H1 (cell line): Measurements from ENCODE around the gene OR1S2.

Experiments used
- BCL11A ChIP-seq, 2 experiments: IDR thresholded peaks; one replicate each; pipeline ENCODE4 v1.6.1; 2011; ENCODE audit warnings: low read depth in 2 of 2, low read length in 2 of 2, mild to moderate bottlenecking in 2 of 2
- CEBPB ChIP-seq: IDR thresholded peaks from 2 replicates; pipeline ENCODE4 v1.6.1; 2012; ENCODE audit warnings: low read depth, low read length
- CHD1 ChIP-seq: IDR thresholded peaks from 2 replicates; pipeline ENCODE4 v1.6.1; 2012; ENCODE audit warnings: low read depth, low read length, improper control_type of control experiment
- EZH2 ChIP-seq: fragments of 200-600 bp; sonication (generic); IDR thresholded peaks from 2 replicates; pipeline ENCODE4 v1.7.1; 2012; ENCODE audit warnings: low read depth, mild to moderate bottlenecking, moderate library complexity, low read length, inconsistent platforms; ENCODE audit not compliant: severe bottlenecking
- GABPA ChIP-seq: IDR thresholded peaks from 2 replicates; pipeline ENCODE4 v1.6.1; 2011; ENCODE audit warnings: mild to moderate bottlenecking, low read length, moderate library complexity, borderline replicate concordance; ENCODE audit not compliant: insufficient read depth
- POLR2A ChIP-seq, 2 experiments: IDR thresholded peaks; 1 replicate in 1 of 2; 2 replicates in 1 of 2; pipeline ENCODE4 v1.6.1; 2011; ENCODE audit warnings: low read depth in 2 of 2, low read length in 2 of 2, mild to moderate bottlenecking in 2 of 2; ENCODE audit errors: control extremely low read depth in 1 of 2
- POLR2AphosphoS5 ChIP-seq: IDR thresholded peaks from 2 replicates; pipeline ENCODE4 v1.6.1; 2011; ENCODE audit warnings: low read depth, low read length
- TAF1 ChIP-seq: IDR thresholded peaks from 2 replicates; pipeline ENCODE4 v1.6.1; 2011; ENCODE audit warnings: mild to moderate bottlenecking, low read depth, low read length
- TCF12 ChIP-seq: IDR thresholded peaks from 2 replicates; pipeline ENCODE4 v1.6.1; 2011; ENCODE audit warnings: low read depth, mild to moderate bottlenecking, low read length
- TF ChIP-seq, protein P1 (sequence below), 3 experiments: IDR thresholded peaks; 1 replicate in 2 of 3; 2 replicates in 1 of 3; pipeline versions ENCODE4 v1.5.1 to v1.6.1; 2011; ENCODE audit warnings: low read length in 3 of 3, mild to moderate bottlenecking in 3 of 3, inconsistent platforms in 2 of 3, low read depth in 1 of 3, moderate library complexity in 1 of 3; ENCODE audit not compliant: insufficient read depth in 1 of 3; ENCODE audit errors: control extremely low read depth in 1 of 3
- TF ChIP-seq, protein P2 (sequence below): IDR thresholded peaks from 2 replicates; pipeline ENCODE4 v1.6.1; 2012; ENCODE audit warnings: low read length, inconsistent platforms

DNA sequence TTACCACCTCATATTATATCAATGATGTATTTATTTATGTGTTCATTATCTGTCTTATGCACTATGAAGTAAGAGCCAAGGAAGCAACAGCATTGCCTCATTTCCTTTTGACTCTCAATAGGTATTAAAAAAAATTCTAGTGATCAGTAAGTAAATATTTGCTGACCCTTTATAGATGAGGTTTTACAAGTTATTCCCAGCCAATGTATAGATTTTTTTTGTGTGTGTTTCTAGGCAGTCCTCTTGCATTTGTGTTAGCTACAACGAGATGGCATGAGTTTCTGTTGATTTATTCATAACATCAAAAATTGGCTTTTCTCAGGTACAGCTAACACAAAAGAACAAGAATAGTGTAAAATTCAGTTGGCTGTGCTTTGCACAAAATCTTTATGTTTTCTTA lies 4.7 kb downstream of the OR1S2 start:
- TF ChIP-seq EZH2 (no peak), POLR2A (IDR thresholded peaks at IDR 0.05; ENCODE audit: control extremely low read depth in 1 of 2, low read depth in 2 of 2, low read length in 2 of 2) (no peak), GABPA (no peak), TAF1 (no peak), POLR2AphosphoS5 (no peak), CHD1 (no peak), TCF12 (no peak), BCL11A (IDR thresholded peaks at IDR 0.05; ENCODE audit: low read depth in 2 of 2, low read length in 2 of 2) (no peak), CEBPB (no peak)
- TF ChIP-seq, protein P1, sequence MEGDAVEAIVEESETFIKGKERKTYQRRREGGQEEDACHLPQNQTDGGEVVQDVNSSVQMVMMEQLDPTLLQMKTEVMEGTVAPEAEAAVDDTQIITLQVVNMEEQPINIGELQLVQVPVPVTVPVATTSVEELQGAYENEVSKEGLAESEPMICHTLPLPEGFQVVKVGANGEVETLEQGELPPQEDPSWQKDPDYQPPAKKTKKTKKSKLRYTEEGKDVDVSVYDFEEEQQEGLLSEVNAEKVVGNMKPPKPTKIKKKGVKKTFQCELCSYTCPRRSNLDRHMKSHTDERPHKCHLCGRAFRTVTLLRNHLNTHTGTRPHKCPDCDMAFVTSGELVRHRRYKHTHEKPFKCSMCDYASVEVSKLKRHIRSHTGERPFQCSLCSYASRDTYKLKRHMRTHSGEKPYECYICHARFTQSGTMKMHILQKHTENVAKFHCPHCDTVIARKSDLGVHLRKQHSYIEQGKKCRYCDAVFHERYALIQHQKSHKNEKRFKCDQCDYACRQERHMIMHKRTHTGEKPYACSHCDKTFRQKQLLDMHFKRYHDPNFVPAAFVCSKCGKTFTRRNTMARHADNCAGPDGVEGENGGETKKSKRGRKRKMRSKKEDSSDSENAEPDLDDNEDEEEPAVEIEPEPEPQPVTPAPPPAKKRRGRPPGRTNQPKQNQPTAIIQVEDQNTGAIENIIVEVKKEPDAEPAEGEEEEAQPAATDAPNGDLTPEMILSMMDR (IDR thresholded peaks at IDR 0.05; ENCODE audit: control extremely low read depth in 1 of 3, insufficient read depth in 1 of 3, low read depth in 1 of 3, low read length in 3 of 3) = no peak
- TF ChIP-seq, protein P2, sequence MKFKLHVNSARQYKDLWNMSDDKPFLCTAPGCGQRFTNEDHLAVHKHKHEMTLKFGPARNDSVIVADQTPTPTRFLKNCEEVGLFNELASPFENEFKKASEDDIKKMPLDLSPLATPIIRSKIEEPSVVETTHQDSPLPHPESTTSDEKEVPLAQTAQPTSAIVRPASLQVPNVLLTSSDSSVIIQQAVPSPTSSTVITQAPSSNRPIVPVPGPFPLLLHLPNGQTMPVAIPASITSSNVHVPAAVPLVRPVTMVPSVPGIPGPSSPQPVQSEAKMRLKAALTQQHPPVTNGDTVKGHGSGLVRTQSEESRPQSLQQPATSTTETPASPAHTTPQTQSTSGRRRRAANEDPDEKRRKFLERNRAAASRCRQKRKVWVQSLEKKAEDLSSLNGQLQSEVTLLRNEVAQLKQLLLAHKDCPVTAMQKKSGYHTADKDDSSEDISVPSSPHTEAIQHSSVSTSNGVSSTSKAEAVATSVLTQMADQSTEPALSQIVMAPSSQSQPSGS = no peak
